ENCODE results near the gene RPL35.

The RPL35 gene

DNA sequence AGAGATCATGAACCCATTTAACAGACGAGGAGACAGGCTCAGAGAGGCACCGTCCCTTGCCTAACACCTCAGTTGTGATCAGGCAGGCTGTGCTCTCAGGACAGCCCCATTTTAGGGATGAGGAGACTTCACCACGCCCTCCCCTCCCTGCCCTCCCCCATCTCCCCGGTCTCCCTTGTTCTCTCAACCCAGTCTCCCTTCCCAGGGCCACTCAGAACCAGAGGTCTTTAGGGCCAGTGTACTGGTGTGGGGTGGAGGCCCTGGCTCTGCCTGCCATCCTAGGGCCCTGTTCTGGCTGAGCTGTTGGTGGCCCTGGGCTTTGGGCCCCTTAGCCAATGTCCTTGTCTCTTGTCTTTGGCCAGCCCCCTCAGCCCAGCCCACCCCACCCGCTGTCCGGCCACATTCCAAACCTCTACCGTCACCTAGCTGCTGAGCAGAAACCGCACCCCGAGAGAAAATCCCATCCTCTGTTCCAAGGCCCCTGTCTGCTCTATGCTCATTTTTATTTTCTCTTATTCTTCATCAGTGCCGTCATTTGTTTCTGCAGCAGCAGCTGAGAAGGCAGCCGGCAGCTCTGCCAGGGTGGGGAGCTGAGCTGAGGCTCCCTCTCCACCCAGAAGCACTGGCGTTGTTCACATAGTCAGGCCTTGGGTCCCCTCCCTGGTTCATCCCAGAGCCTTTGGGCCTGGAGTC lies 50.9 kb downstream of the RPL35 start:
- no peak overlapping the region for H3K4me3 ChIP-seq
- H3K4me2 ChIP-seq: no peak overlapping the region
- TF ChIP-seq Cebpa-rat (IDR thresholded peaks at IDR 0.05): no peak
- H3K9ac ChIP-seq: no peak overlapping the region
- no peaks in the 10 kb centered on the region for H4K20me1 ChIP-seq
- no peaks in the 10 kb centered on the region for H3K36me3 ChIP-seq
- H3K9me3 ChIP-seq: no peaks in the 10 kb centered on the region
- H3K4me1 ChIP-seq: no peaks in the 10 kb centered on the region
- H3K27ac ChIP-seq: no peak overlapping the region
- no peaks in the 10 kb centered on the region for H3K27me3 ChIP-seq

DNA sequence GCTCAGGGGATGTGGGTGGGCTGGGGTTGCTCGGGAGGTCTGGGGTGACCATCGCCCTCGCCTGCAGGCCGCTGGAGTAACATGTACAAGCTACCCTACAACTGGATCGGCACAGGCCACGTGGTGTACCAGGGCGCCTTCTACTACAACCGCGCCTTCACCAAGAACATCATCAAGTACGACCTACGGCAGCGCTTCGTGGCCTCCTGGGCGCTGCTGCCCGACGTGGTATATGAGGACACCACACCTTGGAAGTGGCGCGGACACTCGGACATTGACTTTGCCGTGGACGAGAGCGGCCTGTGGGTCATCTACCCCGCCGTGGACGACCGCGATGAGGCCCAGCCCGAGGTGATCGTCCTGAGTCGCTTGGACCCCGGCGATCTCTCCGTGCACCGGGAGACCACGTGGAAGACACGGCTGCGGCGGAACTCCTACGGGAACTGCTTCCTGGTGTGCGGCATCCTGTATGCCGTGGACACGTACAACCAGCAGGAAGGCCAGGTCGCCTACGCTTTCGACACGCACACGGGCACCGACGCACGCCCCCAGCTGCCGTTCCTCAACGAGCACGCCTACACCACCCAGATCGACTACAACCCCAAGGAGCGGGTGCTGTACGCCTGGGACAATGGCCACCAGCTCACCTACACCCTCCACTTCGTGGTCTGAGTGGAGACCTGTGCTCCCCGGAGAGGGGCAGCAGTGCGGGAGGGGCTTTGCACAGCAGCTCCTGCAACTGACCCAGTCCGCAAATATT lies 51.8 kb downstream of the RPL35 start:
- no peak for TF ChIP-seq Cebpa-rat (IDR thresholded peaks at IDR 0.05)

DNA sequence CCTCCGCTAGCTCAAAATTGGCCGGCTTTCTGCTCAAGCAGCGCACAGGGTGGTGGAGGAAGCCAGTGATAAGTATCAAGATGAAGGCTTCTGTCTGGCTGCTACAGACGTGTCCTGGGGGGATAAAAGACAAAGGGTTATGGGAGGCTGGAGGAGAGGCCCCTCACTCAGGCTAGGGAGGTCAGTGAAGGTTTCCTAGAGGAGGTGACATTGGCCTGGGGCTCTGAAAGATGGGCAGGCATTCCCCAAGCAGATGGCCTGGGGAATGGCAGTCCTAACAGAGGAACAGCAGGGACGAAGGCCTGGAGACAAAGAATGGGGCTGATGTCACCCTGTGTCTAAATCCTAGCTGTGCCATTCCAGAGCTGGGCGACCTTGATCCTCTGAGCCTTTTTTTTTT lies 52.5 kb downstream of the RPL35 start:
- no peak overlapping the region for H3K9ac ChIP-seq
- H3K27me3 ChIP-seq: no peaks in the 10 kb centered on the region
- no peak for TF ChIP-seq Cebpa-rat (IDR thresholded peaks at IDR 0.05)
- no peak overlapping the region for H3K4me3 ChIP-seq
- H4K20me1 ChIP-seq: no peaks in the 10 kb centered on the region
- no peaks in the 10 kb centered on the region for H3K36me3 ChIP-seq
- H3K4me2 ChIP-seq: no peak overlapping the region
- no peak overlapping the region for H3K27ac ChIP-seq
- H3K9me3 ChIP-seq: no peaks in the 10 kb centered on the region
- H3K4me1 ChIP-seq: no peaks in the 10 kb centered on the region

More for the DNA sequence above, 51.8 kb downstream of the RPL35 start:
- Histone ChIP-seq H3K9ac (no peak overlapping the region), H3K4me2 (no peak overlapping the region), H3K36me3 (no peaks in the 10 kb centered on the region), H3K27ac (no peak overlapping the region), H3K9me3 (no peaks in the 10 kb centered on the region), H4K20me1 (no peaks in the 10 kb centered on the region), H3K4me3 (no peak overlapping the region), H3K27me3 (no peaks in the 10 kb centered on the region), H3K4me1 (no peaks in the 10 kb centered on the region)

DNA sequence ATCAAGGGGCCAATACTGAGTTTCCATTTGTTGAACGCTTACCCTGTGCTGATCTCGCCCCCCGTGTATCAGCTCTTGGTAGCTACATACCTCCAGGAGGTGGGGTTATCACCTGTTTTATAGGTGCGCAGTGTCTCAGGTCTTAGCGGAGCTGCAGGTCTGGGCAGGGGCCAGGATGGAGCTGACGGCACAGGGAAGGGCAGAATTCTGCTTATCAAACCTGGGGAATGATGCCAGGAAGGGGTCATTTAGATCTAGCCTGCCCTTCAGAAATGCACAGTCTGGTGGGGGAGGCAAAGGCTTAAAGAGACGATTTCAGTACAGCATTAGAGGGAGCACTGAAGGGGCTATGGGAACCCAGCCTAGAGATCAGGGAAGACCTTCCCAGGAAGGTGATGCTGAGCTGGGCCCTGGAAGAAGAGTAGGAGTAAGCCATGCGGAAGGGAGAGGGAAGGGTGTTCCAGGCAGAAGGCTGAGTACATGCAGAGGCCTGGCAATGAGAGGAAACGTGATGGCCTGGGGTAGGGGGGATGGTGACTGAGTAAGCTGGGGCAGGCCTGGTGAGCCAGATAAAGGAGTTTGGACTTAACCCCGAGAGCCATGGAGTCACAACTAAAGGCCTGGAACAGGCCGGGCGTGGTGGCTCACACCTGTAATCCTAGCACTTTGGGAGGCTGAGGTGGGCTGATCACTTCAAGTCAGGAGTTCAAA lies 53.4 kb downstream of the RPL35 start:
- Histone ChIP-seq H4K20me1 (no peaks in the 10 kb centered on the region), H3K9ac (no peak overlapping the region), H3K27me3 (no peaks in the 10 kb centered on the region), H3K4me2 (no peak overlapping the region), H3K36me3 (no peaks in the 10 kb centered on the region), H3K27ac (no peak overlapping the region), H3K4me3 (no peak overlapping the region), H3K4me1 (no peaks in the 10 kb centered on the region; the same call in 1 of the 2 replicates), H3K9me3 (no peaks in the 10 kb centered on the region)
- no peak for TF ChIP-seq Cebpa-rat (IDR thresholded peaks at IDR 0.05)
